SK-N-SH treated with all-trans-retinoic acid at 6 μM for 48 hours (cell line): ENCODE results near the gene EXOC4.

Experiments
- ATAC-seq: fragments of 200-7000 bp; cut with Tn5 transposase; 3 replicates; pipeline ENCODE4 v1.9.1; 2020; ENCODE audit warnings: mild to moderate bottlenecking, moderate library complexity
- ARNTL ChIP-seq: fragments of 450-650 bp; formaldehyde crosslinking; IDR thresholded peaks from 2 replicates; pipeline ENCODE4 v1.5.0; 2020; ENCODE audit warnings: low read depth, mild to moderate bottlenecking, moderate library complexity, borderline replicate concordance
- BACH2 ChIP-seq: fragments of 250-450 bp; sonication (Bioruptor Pico); IDR thresholded peaks from 2 replicates; pipeline ENCODE4 v1.9.0; 2021; ENCODE audit warnings: mild to moderate bottlenecking, borderline replicate concordance
- CREB5 ChIP-seq: fragments of 250-450 bp; sonication (Bioruptor Pico); IDR thresholded peaks from 2 replicates; pipeline ENCODE4 v1.5.1; 2020; ENCODE audit warnings: low read depth, mild to moderate bottlenecking, moderate library complexity
- CSDC2 ChIP-seq: fragments of 250-450 bp; sonication (Bioruptor Pico); IDR thresholded peaks from 2 replicates; pipeline ENCODE4 v1.5.0; 2020; ENCODE audit warnings: mild to moderate bottlenecking, moderate library complexity
- CSRNP3 ChIP-seq: fragments of 250-450 bp; sonication (Bioruptor Pico); IDR thresholded peaks from 2 replicates; pipeline ENCODE4 v1.5.1; 2021; ENCODE audit warnings: mild to moderate bottlenecking, moderate library complexity
- ESRRG ChIP-seq: fragments of 250-450 bp; sonication (Bioruptor Pico); IDR thresholded peaks from 2 replicates; pipeline ENCODE4 v1.6.1; 2021; ENCODE audit warnings: mild to moderate bottlenecking
- ISL1 ChIP-seq: fragments of 250-450 bp; sonication (Bioruptor Pico); IDR thresholded peaks from 2 replicates; pipeline ENCODE4 v2.1.2; 2022; ENCODE audit warnings: mild to moderate bottlenecking, moderate library complexity
- OSR1 ChIP-seq: fragments of 250-450 bp; sonication (Bioruptor Pico); IDR thresholded peaks from 2 replicates; pipeline ENCODE4 v1.8.0; 2022; ENCODE audit warnings: moderate library complexity, mild to moderate bottlenecking, inconsistent platforms
- PATZ1 ChIP-seq: fragments of 250-450 bp; sonication (Bioruptor Pico); IDR thresholded peaks from 2 replicates; pipeline ENCODE4 v1.8.0; 2020; ENCODE audit warnings: mild to moderate bottlenecking, moderate library complexity, borderline replicate concordance
- POU6F1 ChIP-seq: fragments of 250-450 bp; sonication (Bioruptor Pico); IDR thresholded peaks from 2 replicates; pipeline ENCODE4 v1.8.0; 2021; ENCODE audit warnings: low read depth, mild to moderate bottlenecking, moderate library complexity, borderline replicate concordance
- PPARA ChIP-seq: fragments of 250-450 bp; sonication (Bioruptor Pico); IDR thresholded peaks from 2 replicates; pipeline ENCODE4 v1.5.0; 2020; ENCODE audit warnings: mild to moderate bottlenecking, borderline replicate concordance
- RARB ChIP-seq: fragments of 250-450 bp; sonication (Bioruptor Pico); IDR thresholded peaks from 2 replicates; pipeline ENCODE4 v1.8.0; 2021; ENCODE audit warnings: mild to moderate bottlenecking, moderate library complexity
- SNAI2 ChIP-seq: fragments of 250-450 bp; sonication (Bioruptor Pico); IDR thresholded peaks from 2 replicates; pipeline ENCODE4 v1.5.0; 2020; ENCODE audit warnings: mild to moderate bottlenecking, moderate library complexity
- TCF4 ChIP-seq: fragments of 250-450 bp; sonication (Bioruptor Pico); IDR thresholded peaks from 2 replicates; pipeline ENCODE4 v1.8.0; 2021; ENCODE audit warnings: mild to moderate bottlenecking, moderate library complexity, borderline replicate concordance
- TOX ChIP-seq: fragments of 250-450 bp; sonication (Bioruptor Pico); IDR thresholded peaks from 2 replicates; pipeline ENCODE4 v1.8.0; 2021; ENCODE audit warnings: mild to moderate bottlenecking, moderate library complexity, borderline replicate concordance
- TSHZ2 ChIP-seq: fragments of 250-450 bp; sonication (Bioruptor Pico); IDR thresholded peaks from 2 replicates; pipeline ENCODE4 v1.5.0; 2020; ENCODE audit warnings: mild to moderate bottlenecking, moderate library complexity
- ZC3H10 ChIP-seq: fragments of 250-450 bp; sonication (Bioruptor Pico); IDR thresholded peaks from 2 replicates; pipeline ENCODE4 v1.5.1; 2021; ENCODE audit warnings: mild to moderate bottlenecking, moderate library complexity
- ZFP3 ChIP-seq: fragments of 250-450 bp; sonication (Bioruptor Pico); IDR thresholded peaks from 2 replicates; pipeline ENCODE4 v1.5.0; 2020; ENCODE audit warnings: mild to moderate bottlenecking, moderate library complexity
- ZFP30 ChIP-seq: fragments of 450-650 bp; formaldehyde crosslinking; IDR thresholded peaks from 2 replicates; pipeline ENCODE4 v1.5.0; 2022; ENCODE audit warnings: mild to moderate bottlenecking, moderate library complexity
- ZNF565 ChIP-seq: fragments of 450-650 bp; formaldehyde crosslinking; conservative IDR thresholded peaks from 2 replicates; pipeline ENCODE4 v1.5.0; 2020; ENCODE audit warnings: low read depth, mild to moderate bottlenecking, moderate library complexity
- ZNF70 ChIP-seq: fragments of 450-650 bp; formaldehyde crosslinking; IDR thresholded peaks from 2 replicates; pipeline ENCODE4 v1.5.0; 2020; ENCODE audit warnings: mild to moderate bottlenecking, moderate library complexity
- ZNF8 ChIP-seq: fragments of 450-650 bp; formaldehyde crosslinking; IDR thresholded peaks from 2 replicates; pipeline ENCODE4 v1.5.0; 2020; ENCODE audit warnings: mild to moderate bottlenecking, moderate library complexity

Gene EXOC4

GRCh38 chr7:133288970-133289369 is 36.1 kb downstream of the EXOC4 start:
- no peak for ATAC-seq
- no peak for TF ChIP-seq RARB (CRISPR knock-in tag)
- TF ChIP-seq ZFP30 (CRISPR knock-in tag) = no peak
- TF ChIP-seq CSDC2 = no peak
- no peak for TF ChIP-seq TSHZ2
- no peak for TF ChIP-seq ARNTL (CRISPR knock-in tag)

GRCh38 chr7:133290041-133290440 is 37.2 kb downstream of the EXOC4 start:
- ATAC-seq = peak; percentile 69
- TF ChIP-seq BACH2 (CRISPR knock-in tag) (no peak), ISL1 (CRISPR knock-in tag) (peak; percentile 58), ZFP3 (CRISPR knock-in tag) (0 out of 2 replicates have a peak, but pooled peaks have one; percentile 7), SNAI2 (CRISPR knock-in tag) (no peak), CSDC2 (no peak), CREB5 (CRISPR knock-in tag) (no peak), CSRNP3 (CRISPR knock-in tag) (no peak), PPARA (CRISPR knock-in tag) (no peak), POU6F1 (CRISPR knock-in tag) (no peak)

- no peak for ATAC-seq
- TF ChIP-seq TOX (CRISPR knock-in tag) (no peak), PATZ1 (CRISPR knock-in tag) (no peak), ZFP3 (CRISPR knock-in tag) (no peak), SNAI2 (CRISPR knock-in tag) (no peak), ZNF70 (CRISPR knock-in tag) (no peak), ISL1 (CRISPR knock-in tag) (no peak), ZC3H10 (no peak), CSDC2 (no peak), ZNF8 (CRISPR knock-in tag) (no peak), TCF4 (CRISPR knock-in tag) (no peak), CREB5 (CRISPR knock-in tag) (no peak), ZFP30 (CRISPR knock-in tag) (no peak), ESRRG (CRISPR knock-in tag) (no peak), BACH2 (CRISPR knock-in tag) (no peak), RARB (CRISPR knock-in tag) (no peak), ARNTL (CRISPR knock-in tag) (no peak), POU6F1 (CRISPR knock-in tag) (no peak), OSR1 (CRISPR knock-in tag) (no peak), ZNF565 (no peak)
Observed at GRCh38 chr7:133290676-133291333, 37.9 kb downstream of the EXOC4 start.
